DND-41 (cell line): ENCODE results near the gene PLCXD3.
"Not testable (repeated sequence)": the region's sequence is repeated elsewhere in the genome, so short reads cannot be mapped to it uniquely, and the experiment has no call there.

Source experiments
- ATAC-seq: fragments of 200-7000 bp; cut with Tn5 transposase; 3 replicates; pipeline ENCODE4 v1.9.1; 2021; ENCODE audit warnings: low read depth; ENCODE audit not compliant: insufficient read depth
- DNase-seq: peaks from one replicate; pipeline ENCODE4 v3.0.0-alpha.2; 2020
- H2AFZ ChIP-seq: 2 replicates; pipeline ENCODE4 v1.6.0; 2012; ENCODE audit warnings: low read depth, low read length
- H3K27ac ChIP-seq: 2 replicates; pipeline ENCODE4 v1.5.1; 2012; ENCODE audit warnings: low read length, inconsistent platforms
- H3K27me3 ChIP-seq: fragments of 200-600 bp; sonication (generic); 2 replicates; pipeline ENCODE4 v1.6.0; 2012; ENCODE audit warnings: low read length, mild to moderate bottlenecking, inconsistent platforms; ENCODE audit not compliant: insufficient read depth, poor library complexity
- H3K36me3 ChIP-seq: 2 replicates; pipeline ENCODE4 v1.5.1; 2012; ENCODE audit warnings: low read length, inconsistent platforms; ENCODE audit not compliant: insufficient read depth
- H3K4me1 ChIP-seq: 2 replicates; pipeline ENCODE4 v1.5.1; 2012; ENCODE audit warnings: mild to moderate bottlenecking, low read length; ENCODE audit not compliant: insufficient read depth
- H3K4me2 ChIP-seq: 2 replicates; pipeline ENCODE4 v1.6.0; 2012; ENCODE audit warnings: mild to moderate bottlenecking, moderate library complexity, low read length, inconsistent platforms; ENCODE audit not compliant: insufficient read depth
- H3K4me3 ChIP-seq, 2 experiments: fragments of 200-600 bp in 1 of 2; shearing (Covaris generic) in 1 of 2; 2 replicates each; pipeline ENCODE4 v1.5.1; 2012 to 2016; ENCODE audit warnings: inconsistent platforms in 2 of 2, low read length in 2 of 2, mild to moderate bottlenecking in 2 of 2, low read depth in 1 of 2, moderate library complexity in 1 of 2
- H3K79me2 ChIP-seq: 2 replicates; pipeline ENCODE4 v1.6.0; 2012; ENCODE audit warnings: low read length, inconsistent platforms; ENCODE audit not compliant: insufficient read depth
- H3K9ac ChIP-seq: 2 replicates; pipeline ENCODE4 v1.6.0; 2012; ENCODE audit warnings: low read depth, mild to moderate bottlenecking, inconsistent platforms, low read length, moderate library complexity
- H3K9me3 ChIP-seq: 2 replicates; pipeline ENCODE4 v1.5.1; 2012; ENCODE audit warnings: low read length, moderate library complexity, mild to moderate bottlenecking, inconsistent platforms; ENCODE audit not compliant: insufficient read depth, severe bottlenecking
- H4K20me1 ChIP-seq: 2 replicates; pipeline ENCODE4 v1.6.0; 2012; ENCODE audit warnings: low read length; ENCODE audit not compliant: insufficient read depth
- EZH2 ChIP-seq: IDR thresholded peaks from 3 replicates; pipeline ENCODE4 v1.6.1; 2012; ENCODE audit warnings: borderline replicate concordance, low read depth, mild to moderate bottlenecking, moderate library complexity, low read length, inconsistent platforms; ENCODE audit not compliant: severe bottlenecking
- TF ChIP-seq, protein P1 (sequence below): IDR thresholded peaks from 2 replicates; pipeline ENCODE4 v1.5.1; 2012; ENCODE audit warnings: borderline replicate concordance, low read length, moderate library complexity, mild to moderate bottlenecking; ENCODE audit not compliant: poor library complexity, severe bottlenecking; ENCODE audit errors: extremely low read depth

PLCXD3 gene

DNA sequence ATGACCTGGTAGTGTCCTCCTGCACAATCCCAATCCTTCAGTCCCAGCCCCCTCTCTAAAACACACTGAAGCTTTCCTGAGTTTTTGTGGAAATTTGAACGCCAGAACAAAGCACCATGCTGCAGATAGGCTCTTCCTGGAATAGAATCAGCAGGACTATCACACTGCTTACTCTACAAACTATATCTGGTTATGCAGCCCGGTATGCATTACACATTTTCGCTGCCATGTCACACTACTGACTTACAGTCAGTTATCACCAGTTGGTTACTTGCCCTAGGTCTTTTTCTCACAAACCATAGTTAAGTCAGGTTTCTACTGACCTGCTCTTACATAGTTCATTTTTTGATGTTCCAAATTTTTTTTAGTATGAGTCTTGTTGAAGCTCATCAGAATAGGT lies 24.9 kb downstream of the PLCXD3 start:
- Histone ChIP-seq H3K27me3 (no peaks in the 10 kb centered on the region), H4K20me1 (no peaks in the 10 kb centered on the region), H3K9ac (no peak overlapping the region), H3K4me2 (no peak overlapping the region), H3K4me3 (no peak overlapping the region), H3K4me1 (no peaks in the 10 kb centered on the region), H3K9me3 (no peaks in the 10 kb centered on the region), H3K27ac (no peak overlapping the region), H3K79me2 (no peaks in the 10 kb centered on the region), H3K36me3 (no peaks in the 10 kb centered on the region), H2AFZ (no peak overlapping the region)
- DNase-seq (no peak), ATAC-seq (no peak)
- TF ChIP-seq, protein P1, sequence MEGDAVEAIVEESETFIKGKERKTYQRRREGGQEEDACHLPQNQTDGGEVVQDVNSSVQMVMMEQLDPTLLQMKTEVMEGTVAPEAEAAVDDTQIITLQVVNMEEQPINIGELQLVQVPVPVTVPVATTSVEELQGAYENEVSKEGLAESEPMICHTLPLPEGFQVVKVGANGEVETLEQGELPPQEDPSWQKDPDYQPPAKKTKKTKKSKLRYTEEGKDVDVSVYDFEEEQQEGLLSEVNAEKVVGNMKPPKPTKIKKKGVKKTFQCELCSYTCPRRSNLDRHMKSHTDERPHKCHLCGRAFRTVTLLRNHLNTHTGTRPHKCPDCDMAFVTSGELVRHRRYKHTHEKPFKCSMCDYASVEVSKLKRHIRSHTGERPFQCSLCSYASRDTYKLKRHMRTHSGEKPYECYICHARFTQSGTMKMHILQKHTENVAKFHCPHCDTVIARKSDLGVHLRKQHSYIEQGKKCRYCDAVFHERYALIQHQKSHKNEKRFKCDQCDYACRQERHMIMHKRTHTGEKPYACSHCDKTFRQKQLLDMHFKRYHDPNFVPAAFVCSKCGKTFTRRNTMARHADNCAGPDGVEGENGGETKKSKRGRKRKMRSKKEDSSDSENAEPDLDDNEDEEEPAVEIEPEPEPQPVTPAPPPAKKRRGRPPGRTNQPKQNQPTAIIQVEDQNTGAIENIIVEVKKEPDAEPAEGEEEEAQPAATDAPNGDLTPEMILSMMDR, result no peak
- no peak for TF ChIP-seq EZH2

DNA sequence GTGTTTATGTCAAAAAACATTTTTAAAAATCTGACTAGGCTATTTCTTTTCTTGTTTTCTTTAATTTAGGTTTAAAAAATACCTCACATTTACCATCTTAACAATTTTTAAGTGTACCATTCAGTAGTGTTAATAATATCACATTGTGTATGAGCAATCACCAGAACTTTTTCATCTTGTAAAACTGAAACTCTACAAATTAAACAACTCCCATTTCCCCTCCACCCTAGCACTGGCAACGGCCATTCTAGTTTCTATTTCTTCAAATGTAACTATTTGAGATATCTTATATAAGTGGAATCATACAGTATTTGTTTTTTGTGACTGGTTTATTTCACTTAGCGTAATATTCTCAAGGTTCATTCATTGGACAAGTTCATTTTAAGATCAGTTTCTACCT lies 27.7 kb downstream of the PLCXD3 start:
- H3K27ac ChIP-seq, result no peak overlapping the region
- no peak overlapping the region for H2AFZ ChIP-seq
- ATAC-seq (no peak), DNase-seq (no peak)
- H3K4me1 ChIP-seq, result no peaks in the 10 kb centered on the region
- H4K20me1 ChIP-seq, result no peaks in the 10 kb centered on the region
- no peaks in the 10 kb centered on the region for H3K27me3 ChIP-seq
- no peak overlapping the region for H3K4me2 ChIP-seq
- no peak overlapping the region for H3K9ac ChIP-seq
- no peak overlapping the region for H3K4me3 ChIP-seq
- H3K9me3 ChIP-seq, result no peaks in the 10 kb centered on the region
- TF ChIP-seq, protein P1, result no peak
- TF ChIP-seq EZH2, result no peak
- no peaks in the 10 kb centered on the region for H3K79me2 ChIP-seq
- no peaks in the 10 kb centered on the region for H3K36me3 ChIP-seq

DNA sequence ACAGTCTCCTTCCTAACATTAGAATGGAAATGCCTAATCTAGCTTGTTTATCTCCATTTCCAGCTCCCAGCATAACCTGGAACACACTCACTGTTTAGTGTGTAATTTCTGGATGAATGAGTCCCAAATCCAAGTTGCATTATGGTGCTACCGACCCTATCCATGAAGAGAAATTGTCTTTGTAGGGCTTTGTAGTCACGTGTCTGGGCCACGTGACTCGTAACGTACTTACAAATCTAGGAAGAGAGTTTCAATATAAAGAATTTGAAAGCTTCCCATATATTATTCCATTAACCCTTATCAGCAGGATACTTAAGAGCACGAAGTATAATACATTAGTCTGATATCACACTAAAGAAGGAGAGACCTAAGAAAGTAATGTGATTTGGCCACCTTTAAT lies 28.2 kb downstream of the PLCXD3 start:
- TF ChIP-seq, protein P1, result no peak
- no peak for TF ChIP-seq EZH2
- no peak for ATAC-seq
- H3K4me3 ChIP-seq, result no peak overlapping the region
- H3K27me3 ChIP-seq, result no peaks in the 10 kb centered on the region
- H3K27ac ChIP-seq, result no peak overlapping the region
- no peak for DNase-seq
- H2AFZ ChIP-seq, result no peak overlapping the region
- H4K20me1 ChIP-seq, result no peaks in the 10 kb centered on the region
- no peaks in the 10 kb centered on the region for H3K9me3 ChIP-seq
- no peaks in the 10 kb centered on the region for H3K4me1 ChIP-seq
- no peak overlapping the region for H3K9ac ChIP-seq
- H3K4me2 ChIP-seq, result no peak overlapping the region
- no peaks in the 10 kb centered on the region for H3K79me2 ChIP-seq
- no peaks in the 10 kb centered on the region for H3K36me3 ChIP-seq

DNA sequence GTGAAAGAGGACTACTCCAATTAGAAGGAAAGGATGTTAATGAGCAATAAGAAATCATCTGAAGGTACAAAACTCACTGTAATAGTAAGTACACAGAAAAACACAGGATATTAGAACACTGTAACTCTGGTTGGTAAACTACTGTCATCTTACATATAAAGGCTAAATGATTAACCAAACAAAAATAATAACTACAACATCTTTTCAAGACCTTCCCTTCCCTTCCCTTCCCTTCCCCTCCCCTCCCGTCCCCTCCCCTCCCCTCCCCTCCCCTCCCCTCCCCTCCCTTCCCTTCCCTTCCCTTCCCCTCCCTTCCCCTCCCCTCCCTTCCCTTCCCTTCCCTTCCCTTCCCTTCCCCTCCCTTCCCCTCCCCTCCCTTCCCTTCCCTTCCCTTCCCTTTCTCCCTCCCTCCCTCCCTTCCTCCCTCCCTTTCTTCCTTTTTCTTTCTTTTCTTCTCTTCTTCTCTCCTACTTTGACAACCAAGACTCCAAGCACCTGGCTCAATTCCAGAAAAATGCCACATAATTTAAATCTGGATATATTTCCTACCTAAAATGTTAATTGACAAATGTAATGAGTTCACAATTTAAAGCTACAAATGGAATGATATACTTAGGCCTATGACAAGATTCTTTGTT lies 38.7 kb downstream of the PLCXD3 start:
- not testable (repeated sequence) for H3K9me3 ChIP-seq, H3K27ac ChIP-seq, H3K9ac ChIP-seq, H3K27me3 ChIP-seq, H3K4me1 ChIP-seq, H2AFZ ChIP-seq, H4K20me1 ChIP-seq, H3K4me3 ChIP-seq, ATAC-seq, H3K36me3 ChIP-seq, H3K79me2 ChIP-seq, H3K4me2 ChIP-seq, DNase-seq
